Neuron (in vitro differentiated cells): Measurements from ENCODE around the gene LDLRAD4.

Source experiments
- H2AFZ ChIP-seq: one replicate; pipeline ENCODE4 v1.6.1; 2013; ENCODE audit warnings: low read depth, mild to moderate bottlenecking, inconsistent platforms, low read length, moderate library complexity
- H3K27me3 ChIP-seq: one replicate; pipeline ENCODE4 v1.6.1; 2013; ENCODE audit warnings: low read length; ENCODE audit not compliant: insufficient read depth
- H3K36me3 ChIP-seq: one replicate; pipeline ENCODE4 v1.6.1; 2013; ENCODE audit warnings: low read length; ENCODE audit not compliant: insufficient read depth
- H3K4me1 ChIP-seq: one replicate; pipeline ENCODE4 v1.6.1; 2013; ENCODE audit warnings: low read length; ENCODE audit not compliant: insufficient read depth
- H3K4me3 ChIP-seq: 2 replicates; pipeline ENCODE4 v1.5.1; 2013; ENCODE audit warnings: mild to moderate bottlenecking, low read length, moderate library complexity
- H3K9me3 ChIP-seq: one replicate; pipeline ENCODE4 v1.6.1; 2013; ENCODE audit warnings: low read length

LDLRAD4 gene

DNA sequence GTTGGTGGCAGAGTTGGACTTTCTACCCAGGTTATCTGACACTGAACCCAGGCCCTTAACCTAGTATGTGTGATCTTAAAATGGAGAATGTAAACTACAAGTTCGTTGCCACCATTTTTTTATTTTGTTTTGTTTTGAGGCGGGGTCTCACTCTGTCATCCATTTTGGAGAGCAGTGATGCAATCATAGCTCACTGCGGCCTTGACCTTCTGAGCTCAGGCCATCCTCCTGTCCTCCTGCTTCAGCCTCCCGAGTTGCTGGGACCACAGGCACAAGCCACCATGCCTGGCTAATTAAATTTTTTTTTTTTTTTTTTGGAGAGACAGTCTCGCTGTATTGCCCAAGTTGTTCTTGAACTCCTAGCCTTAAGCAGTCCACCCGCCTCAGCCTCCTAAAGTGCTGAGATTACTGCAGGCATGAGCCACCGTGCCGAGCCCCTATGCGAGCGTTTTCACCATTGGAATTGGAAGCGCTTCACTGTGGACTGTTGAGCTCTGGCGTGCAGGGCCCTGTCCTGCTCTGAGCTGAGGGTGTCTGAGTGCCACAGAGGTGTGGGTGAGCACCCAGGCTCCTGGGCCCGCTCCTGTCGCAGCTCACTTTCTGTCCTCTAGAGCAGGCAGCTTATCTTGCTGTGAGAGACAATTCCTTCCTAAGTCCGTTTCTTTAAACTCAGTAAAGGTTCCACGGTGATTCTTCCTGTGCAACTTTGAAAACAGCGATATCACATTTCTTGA is 186.9 kb downstream of the LDLRAD4 start:
- H3K4me3 ChIP-seq: no peak overlapping the region
- H2AFZ ChIP-seq: no peak overlapping the region
- H3K4me1 ChIP-seq: no peaks in the 10 kb centered on the region
- no peaks in the 10 kb centered on the region for H3K36me3 ChIP-seq
- H3K9me3 ChIP-seq: no peaks in the 10 kb centered on the region
- no peaks in the 10 kb centered on the region for H3K27me3 ChIP-seq

DNA sequence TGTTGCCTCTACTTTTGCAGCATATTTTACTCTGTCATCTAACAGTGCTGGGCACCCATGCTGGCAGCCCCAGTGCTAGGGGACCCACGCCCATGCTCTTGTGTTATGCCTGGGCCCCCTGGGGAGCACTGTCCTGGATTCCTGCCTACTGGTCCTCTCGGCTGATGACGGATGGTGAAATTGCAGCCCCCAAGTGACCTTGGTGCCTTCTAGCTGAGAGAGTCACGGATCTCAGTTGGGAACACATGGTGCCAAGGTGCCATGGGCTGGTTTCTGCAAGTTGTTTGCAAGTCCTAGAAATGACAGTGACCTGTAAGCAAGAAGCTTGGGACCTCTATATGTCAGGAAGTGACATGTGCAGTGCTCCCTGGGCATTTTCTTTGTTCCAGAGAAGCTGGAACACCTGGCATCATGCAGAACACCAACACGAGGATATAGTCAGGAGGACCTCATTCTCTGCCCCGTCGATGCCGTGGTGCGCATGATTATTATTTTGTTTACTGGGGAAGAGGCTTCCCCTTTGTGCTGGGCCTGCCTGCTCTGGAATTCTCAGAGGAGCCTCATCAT is 187.6 kb downstream of the LDLRAD4 start:
- H3K9me3 ChIP-seq: no peaks in the 10 kb centered on the region
- H3K4me1 ChIP-seq: no peaks in the 10 kb centered on the region
- H3K4me3 ChIP-seq: no peak overlapping the region
- no peak overlapping the region for H2AFZ ChIP-seq
- H3K27me3 ChIP-seq: no peaks in the 10 kb centered on the region
- H3K36me3 ChIP-seq: no peaks in the 10 kb centered on the region

DNA sequence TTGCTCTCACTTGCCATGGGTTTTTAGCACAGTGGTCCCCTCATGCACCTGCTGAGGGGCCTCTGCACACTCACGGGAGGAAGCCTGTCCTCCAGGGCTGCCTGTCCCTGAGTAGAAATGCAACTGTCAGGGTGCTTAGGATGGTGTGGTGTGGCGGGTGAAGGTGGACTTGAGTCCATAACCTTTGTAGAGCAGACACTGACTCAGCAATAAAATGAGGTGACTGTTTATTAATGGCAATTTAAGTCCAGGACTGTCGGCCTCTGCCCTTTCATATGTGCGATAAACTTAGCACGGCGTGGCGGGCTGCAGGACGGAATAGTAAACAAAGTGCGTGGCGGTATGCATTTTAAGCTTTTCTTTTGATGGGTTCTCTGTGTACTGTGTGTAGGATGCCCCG is 188.2 kb downstream of the LDLRAD4 start:
- no peak overlapping the region for H3K4me3 ChIP-seq
- no peaks in the 10 kb centered on the region for H3K4me1 ChIP-seq
- H3K27me3 ChIP-seq: no peaks in the 10 kb centered on the region
- no peak overlapping the region for H2AFZ ChIP-seq
- no peaks in the 10 kb centered on the region for H3K36me3 ChIP-seq
- no peaks in the 10 kb centered on the region for H3K9me3 ChIP-seq

DNA sequence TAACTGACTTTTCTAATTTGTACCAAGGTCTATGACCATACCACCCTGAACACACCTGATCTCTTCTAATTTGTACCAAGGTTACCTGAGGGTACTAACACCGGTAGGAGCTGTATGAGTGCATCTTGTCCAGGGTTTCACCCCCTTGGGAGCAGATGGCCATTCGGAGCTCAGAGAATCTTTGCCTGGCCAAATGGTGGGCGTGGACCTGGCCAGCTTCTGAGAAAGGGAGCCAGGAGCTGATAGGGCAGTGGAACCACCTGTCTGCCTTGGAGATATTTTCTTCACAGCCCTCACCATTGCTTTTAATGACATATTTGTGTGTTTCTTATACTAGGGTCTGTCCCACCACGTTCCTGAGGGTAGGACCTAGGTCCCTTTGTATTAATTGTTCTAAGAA is 188.9 kb downstream of the LDLRAD4 start:
- no peaks in the 10 kb centered on the region for H3K36me3 ChIP-seq
- no peaks in the 10 kb centered on the region for H3K9me3 ChIP-seq
- H3K4me3 ChIP-seq: no peak overlapping the region
- H3K4me1 ChIP-seq: no peaks in the 10 kb centered on the region
- no peak overlapping the region for H2AFZ ChIP-seq
- no peaks in the 10 kb centered on the region for H3K27me3 ChIP-seq

DNA sequence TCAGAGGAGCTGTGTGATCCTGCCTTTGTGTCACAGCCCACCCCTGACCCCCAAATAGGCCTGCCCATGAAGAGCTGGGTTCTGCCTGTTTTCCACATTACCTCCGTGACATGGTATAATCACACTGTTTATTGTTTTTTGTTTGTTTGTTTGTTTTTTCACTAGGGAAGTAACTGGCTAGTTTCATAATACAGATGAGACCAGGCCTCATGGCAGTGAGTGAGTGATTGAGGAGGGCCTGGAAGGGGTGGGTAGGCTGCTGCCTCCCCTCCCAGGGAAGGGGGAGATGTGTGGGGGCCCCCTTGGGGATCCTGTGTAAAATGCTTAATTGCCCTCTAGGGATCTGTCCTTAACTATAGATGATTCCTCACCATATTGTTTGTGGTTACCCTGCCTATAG is 190.5 kb downstream of the LDLRAD4 start:
- Histone ChIP-seq H3K27me3 (no peaks in the 10 kb centered on the region), H3K9me3 (no peaks in the 10 kb centered on the region), H3K4me3 (no peak overlapping the region), H3K36me3 (no peaks in the 10 kb centered on the region), H3K4me1 (no peaks in the 10 kb centered on the region), H2AFZ (no peak overlapping the region)

DNA sequence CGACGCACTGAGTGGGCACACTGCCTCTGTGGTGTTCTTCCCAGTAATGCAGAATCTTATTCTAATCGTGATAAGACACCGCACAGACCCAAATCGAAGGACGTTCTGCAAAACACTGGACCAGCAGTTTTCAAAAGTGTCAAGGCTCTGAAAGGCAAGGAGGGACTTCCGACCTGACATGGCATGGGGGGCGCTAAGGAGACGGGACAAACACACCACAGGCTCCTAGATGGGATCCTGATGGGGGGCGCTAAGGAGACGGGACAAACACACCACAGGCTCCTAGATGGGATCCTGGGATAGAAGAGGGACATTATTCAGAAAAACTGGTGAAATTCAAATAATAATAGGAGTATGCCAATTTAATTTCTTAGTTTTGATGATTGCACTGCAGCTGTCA is 191.4 kb downstream of the LDLRAD4 start:
- no peak overlapping the region for H2AFZ ChIP-seq
- no peaks in the 10 kb centered on the region for H3K36me3 ChIP-seq
- H3K4me3 ChIP-seq: no peak overlapping the region
- no peaks in the 10 kb centered on the region for H3K27me3 ChIP-seq
- H3K9me3 ChIP-seq: no peaks in the 10 kb centered on the region
- H3K4me1 ChIP-seq: no peaks in the 10 kb centered on the region

DNA sequence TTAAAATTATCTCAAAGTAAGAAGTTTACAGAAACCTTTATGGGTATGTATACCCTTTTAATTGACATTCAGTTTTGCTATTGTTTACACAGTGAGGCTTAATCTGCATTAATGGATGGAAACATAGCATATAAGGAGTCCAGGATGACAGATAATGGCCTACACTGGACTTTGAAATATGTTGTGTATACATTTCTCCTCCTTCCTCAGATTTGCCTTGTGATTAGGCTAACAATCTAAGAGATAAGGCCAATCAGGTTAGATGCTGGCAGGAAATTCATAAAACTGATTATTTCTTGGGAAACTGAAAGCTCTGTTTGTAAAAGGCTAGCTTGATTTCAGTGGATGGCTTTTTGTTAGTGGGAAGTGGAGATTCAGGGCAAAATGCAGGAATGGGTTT is 191.9 kb downstream of the LDLRAD4 start:
- Histone ChIP-seq H2AFZ (no peak overlapping the region), H3K4me1 (no peaks in the 10 kb centered on the region), H3K36me3 (no peaks in the 10 kb centered on the region), H3K27me3 (no peaks in the 10 kb centered on the region), H3K4me3 (no peak overlapping the region), H3K9me3 (no peaks in the 10 kb centered on the region)

DNA sequence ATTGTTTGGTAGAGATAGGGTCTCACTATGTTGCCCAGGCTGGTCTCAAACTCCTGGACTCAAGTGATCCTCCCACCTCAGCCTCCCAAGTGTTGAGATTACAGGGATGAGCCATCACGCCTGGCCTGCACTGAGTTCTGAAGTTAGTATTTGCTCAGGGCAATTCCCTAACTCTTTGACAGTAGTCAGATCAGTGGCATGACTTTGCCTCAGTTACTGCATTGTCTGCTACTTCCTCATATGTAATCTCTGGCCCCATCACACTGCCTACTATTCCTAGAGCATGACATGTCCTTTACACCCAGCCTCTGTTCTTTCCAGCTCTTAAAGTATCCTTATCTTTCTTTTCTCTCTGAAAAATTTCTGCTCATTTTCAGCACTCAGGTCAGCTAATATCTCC is 193.5 kb downstream of the LDLRAD4 start:
- H3K27me3 ChIP-seq: no peaks in the 10 kb centered on the region
- H3K4me1 ChIP-seq: no peaks in the 10 kb centered on the region
- H3K4me3 ChIP-seq: no peak overlapping the region
- H3K36me3 ChIP-seq: no peaks in the 10 kb centered on the region
- H3K9me3 ChIP-seq: no peaks in the 10 kb centered on the region
- no peak overlapping the region for H2AFZ ChIP-seq

DNA sequence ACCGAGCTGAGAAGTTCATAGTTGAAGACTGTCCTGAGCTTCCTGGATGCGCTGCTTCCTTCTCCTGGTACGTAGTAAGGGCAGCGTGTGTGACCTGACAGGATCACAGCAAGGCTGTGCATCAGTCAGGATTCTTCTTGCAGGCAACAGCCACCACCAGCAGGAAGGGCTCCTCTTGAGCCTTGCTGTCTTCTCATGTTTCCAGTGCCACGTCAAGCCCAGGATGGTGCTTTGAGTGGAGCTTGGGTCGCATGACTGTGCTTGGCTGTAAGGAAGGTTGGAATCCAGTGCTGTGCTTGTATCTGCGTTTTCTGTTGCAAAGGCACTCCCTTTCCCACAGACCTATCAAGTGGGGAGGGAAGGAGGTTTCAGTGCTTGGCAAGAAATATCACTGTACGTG is 194.3 kb downstream of the LDLRAD4 start:
- H3K4me3 ChIP-seq: no peak overlapping the region
- H3K36me3 ChIP-seq: no peaks in the 10 kb centered on the region
- H3K4me1 ChIP-seq: no peaks in the 10 kb centered on the region
- no peak overlapping the region for H2AFZ ChIP-seq
- H3K9me3 ChIP-seq: no peaks in the 10 kb centered on the region
- no peaks in the 10 kb centered on the region for H3K27me3 ChIP-seq

DNA sequence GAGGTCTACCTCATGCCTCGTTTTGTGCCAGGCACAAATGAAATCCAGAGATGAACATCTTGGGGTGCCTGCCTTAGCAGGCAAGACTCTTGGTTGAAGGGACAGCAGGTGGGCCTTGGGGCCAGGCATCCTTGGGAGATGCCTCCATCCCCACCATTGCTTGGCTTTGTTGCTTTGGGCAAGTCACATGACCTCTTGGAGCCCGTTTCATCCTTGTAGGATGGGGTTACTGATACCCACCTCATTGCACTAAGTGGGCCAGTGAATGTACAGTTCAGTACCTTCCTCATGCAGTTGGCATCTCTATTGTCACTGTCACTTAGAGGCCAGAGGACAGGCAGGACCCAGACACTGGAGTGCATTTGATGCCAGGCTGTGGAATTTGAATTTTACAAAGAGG is 195.5 kb downstream of the LDLRAD4 start:
- Histone ChIP-seq H3K4me1 (no peaks in the 10 kb centered on the region), H3K9me3 (no peaks in the 10 kb centered on the region), H3K27me3 (no peaks in the 10 kb centered on the region), H2AFZ (no peak overlapping the region), H3K36me3 (no peaks in the 10 kb centered on the region), H3K4me3 (no peak overlapping the region)

DNA sequence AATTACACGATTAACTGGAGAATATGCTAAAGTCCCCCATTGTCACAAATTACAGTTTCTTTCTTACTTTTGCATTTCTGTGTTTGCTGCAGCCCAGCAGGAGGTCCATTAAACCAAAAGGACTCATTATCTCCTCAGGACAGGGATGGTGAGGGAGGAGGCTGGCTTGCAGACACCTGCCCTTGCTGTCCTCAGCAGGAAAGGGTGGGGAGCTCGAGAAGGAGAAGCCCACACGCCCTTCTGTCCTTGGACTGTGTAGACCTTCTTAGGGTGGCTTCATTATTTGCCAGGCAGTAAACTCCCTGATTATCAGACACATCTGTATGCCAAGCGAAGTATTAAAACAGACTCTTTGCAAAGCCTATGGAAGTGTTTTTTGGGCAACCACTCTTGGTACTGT is 196.0 kb downstream of the LDLRAD4 start:
- Histone ChIP-seq H3K4me3 (no peak overlapping the region), H3K27me3 (no peaks in the 10 kb centered on the region), H3K4me1 (no peaks in the 10 kb centered on the region), H3K36me3 (no peaks in the 10 kb centered on the region), H3K9me3 (no peaks in the 10 kb centered on the region), H2AFZ (no peak overlapping the region)

DNA sequence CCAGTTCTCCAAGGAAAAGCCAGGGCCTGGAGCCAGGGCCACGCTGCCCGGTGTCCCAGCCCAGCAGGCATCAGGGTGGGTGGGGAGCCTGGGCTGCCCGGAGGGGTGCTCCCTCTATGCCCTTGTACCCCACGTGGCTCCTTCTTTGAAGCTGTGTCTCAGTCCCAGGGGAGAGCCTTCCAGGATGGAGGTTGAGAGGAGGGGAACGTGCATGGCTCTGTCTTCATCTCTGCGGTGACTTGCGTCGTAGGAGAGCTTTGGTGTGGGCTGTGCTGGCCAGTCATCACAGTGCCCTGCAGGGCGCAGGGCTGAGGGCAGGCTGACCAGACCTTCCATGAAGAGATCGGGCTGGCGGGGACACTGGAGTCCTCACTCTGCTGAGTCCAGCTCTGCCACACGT is 197.2 kb downstream of the LDLRAD4 start:
- H3K36me3 ChIP-seq: no peaks in the 10 kb centered on the region
- H3K27me3 ChIP-seq: no peaks in the 10 kb centered on the region
- H3K9me3 ChIP-seq: no peaks in the 10 kb centered on the region
- no peaks in the 10 kb centered on the region for H3K4me1 ChIP-seq
- H2AFZ ChIP-seq: no peak overlapping the region
- H3K4me3 ChIP-seq: no peak overlapping the region

DNA sequence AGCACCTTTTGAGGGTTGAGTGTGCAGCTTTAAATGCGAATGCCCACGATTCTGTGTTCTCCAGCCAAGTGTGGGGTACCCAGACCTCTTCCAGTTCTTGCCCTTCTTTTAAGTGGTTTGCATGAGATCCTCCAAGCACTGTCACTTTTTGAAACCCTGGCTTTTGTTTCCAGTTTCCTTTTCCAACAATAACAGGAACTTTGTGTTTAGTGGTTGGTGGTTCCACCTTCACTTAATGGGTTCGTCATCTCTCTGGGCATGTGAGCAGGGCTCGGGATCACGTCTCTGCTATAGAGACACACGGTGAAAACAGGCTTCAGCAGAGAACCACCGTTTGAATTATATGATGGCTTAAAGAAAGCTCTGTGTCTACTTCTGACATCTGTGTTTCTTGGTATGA is 197.6 kb downstream of the LDLRAD4 start:
- Histone ChIP-seq H3K4me1 (no peaks in the 10 kb centered on the region), H3K36me3 (no peaks in the 10 kb centered on the region), H2AFZ (no peak overlapping the region), H3K9me3 (no peaks in the 10 kb centered on the region), H3K27me3 (no peaks in the 10 kb centered on the region), H3K4me3 (no peak overlapping the region)

DNA sequence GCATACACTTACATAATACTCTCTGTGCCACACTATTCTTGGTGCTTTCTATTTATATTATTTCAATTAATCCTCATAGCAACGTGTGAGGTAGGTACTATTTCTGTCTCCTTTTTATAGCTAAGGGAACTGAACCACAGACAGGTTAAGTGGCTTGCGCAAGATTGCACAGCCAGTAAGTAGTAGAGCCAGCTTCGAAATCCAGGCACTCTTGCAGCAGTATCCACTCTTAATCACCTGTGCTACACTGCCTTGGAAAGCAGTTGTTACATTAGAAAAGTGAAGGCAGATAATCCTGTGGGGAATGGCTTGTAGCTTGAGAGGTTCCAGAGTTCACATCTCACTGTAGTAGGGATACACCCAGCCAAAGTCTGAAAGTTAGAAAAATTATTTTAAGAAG is 198.3 kb downstream of the LDLRAD4 start:
- Histone ChIP-seq H3K9me3 (no peaks in the 10 kb centered on the region), H3K4me1 (no peaks in the 10 kb centered on the region), H3K36me3 (no peaks in the 10 kb centered on the region), H3K27me3 (no peaks in the 10 kb centered on the region), H3K4me3 (no peak overlapping the region), H2AFZ (no peak overlapping the region)
